T47D (cell line): ENCODE results near the gene MRPL24.

Experiments
- DNase-seq, 2 experiments: peaks; one replicate each; pipeline versions ENCODE4 v3.0.0 to v3.0.0-alpha.2; 2011 to 2012; ENCODE audit warnings: low read depth in 1 of 2, low spot score in 1 of 2
- JUND ChIP-seq: IDR thresholded peaks from 2 replicates; pipeline ENCODE4 v1.6.1; 2012; ENCODE audit warnings: low read depth
- in situ Hi-C: cut with HindIII; loops from 2 replicates; pipeline ENCODE4 v1.10.0; 2016; ENCODE audit warnings: low sequenced_read_pairs, low pct_unique_long_range_greater_than_20kb

MRPL24 gene

GRCh38 chr1:156700736-156701531 lies 40.0 kb downstream of the MRPL24 start:
- in situ Hi-C loops, result no loop called here
- no peak for TF ChIP-seq JUND
- no peak for DNase-seq

DNA sequence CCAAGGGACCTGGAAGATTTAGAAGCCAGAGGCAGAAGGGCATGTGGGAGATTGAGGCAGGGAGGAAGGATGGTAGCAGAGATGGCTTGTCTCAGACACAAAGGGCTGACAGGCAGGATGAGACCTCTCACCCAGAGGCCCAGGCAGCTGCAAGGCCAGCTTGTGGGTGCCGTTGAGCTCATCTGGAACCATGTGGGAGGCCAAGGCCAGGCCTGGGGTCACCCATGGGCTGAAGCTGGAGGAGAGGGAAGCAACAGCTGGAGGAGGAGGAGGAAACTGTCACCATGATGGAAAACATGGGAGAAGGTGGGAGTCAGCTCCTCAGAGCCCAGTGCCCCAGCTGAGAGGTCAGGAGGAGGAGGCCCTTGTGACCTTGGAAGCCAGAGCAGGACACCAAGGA lies 41.9 kb downstream of the MRPL24 start:
- no peak for DNase-seq
- TF ChIP-seq JUND, result no peak
- in situ Hi-C loops, result no loop called here

- in situ Hi-C loops, result no loop called here
- peak in 1 of 2 experiments; percentile 84 for DNase-seq
- no peak for TF ChIP-seq JUND
These were observed 43.4 kb downstream of the MRPL24 start for GRCh38 chr1:156697481-156697880.

GRCh38 chr1:156696755-156697154 lies 44.1 kb downstream of the MRPL24 start:
- DNase-seq, result peak in 1 of 2 experiments; percentile 69
- in situ Hi-C loops, result no loop called here
- TF ChIP-seq JUND, result no peak

DNA sequence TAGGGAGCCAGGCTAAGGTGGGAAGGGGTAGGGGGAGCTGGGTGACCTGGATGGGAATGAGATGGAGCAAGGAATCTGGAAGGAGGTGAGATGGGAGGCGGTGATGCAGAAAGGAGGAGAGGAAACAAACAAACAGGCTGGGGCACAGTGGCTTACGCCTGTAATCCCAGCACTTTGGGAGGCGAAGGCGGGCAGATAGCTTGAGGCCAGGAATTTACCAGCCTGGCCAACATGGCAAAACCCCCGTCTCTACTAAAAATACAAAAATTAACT lies 46.3 kb downstream of the MRPL24 start:
- peak in 1 of 2 experiments; percentile 81 for DNase-seq
- no peak for TF ChIP-seq JUND
- in situ Hi-C loops, result no loop called here

DNA sequence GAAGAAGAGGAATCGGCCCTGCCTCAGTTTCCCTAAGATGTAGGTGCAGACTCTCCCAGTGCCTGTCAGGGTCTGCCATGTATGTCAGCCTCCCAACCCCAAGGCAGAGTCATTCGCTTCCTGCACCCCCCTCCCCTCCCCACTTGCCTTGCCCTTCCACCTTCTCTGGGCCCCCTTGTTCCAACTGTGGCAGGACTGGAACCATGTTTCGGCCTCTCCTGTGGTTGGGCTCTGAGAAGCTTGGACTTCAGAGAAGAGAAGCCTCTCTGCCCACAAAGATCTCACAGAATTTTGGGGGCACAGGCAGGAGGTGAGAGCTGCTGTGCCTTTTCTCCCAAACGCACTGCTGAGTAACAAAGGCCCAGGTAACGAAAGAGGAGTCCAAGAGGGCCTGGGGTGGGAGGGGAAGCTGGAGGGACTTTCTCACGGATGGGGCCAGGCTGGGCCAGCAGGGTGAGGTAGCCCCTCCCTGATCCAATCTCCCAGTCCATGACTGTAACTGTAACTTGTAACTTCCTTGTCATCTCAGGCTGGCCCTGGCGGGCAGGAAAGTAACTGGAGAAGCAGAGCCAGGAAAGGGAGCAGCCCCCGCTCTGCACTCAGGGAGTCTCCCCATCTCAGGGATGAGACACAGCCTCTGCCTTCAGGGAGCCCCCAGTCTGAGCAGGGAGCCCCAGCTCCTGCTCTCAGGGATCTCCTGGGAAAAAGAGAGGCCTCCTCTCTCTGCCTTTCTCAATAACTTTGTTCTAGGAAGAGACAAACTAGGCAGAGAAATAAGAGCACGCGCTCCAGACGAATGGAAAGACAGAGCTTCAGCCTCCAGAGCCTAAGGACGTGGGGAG lies 46.8 kb downstream of the MRPL24 start:
- in situ Hi-C loops, result no loop called here
- DNase-seq, result peak; percentile 84 to 96
- TF ChIP-seq JUND, result no peak

DNA sequence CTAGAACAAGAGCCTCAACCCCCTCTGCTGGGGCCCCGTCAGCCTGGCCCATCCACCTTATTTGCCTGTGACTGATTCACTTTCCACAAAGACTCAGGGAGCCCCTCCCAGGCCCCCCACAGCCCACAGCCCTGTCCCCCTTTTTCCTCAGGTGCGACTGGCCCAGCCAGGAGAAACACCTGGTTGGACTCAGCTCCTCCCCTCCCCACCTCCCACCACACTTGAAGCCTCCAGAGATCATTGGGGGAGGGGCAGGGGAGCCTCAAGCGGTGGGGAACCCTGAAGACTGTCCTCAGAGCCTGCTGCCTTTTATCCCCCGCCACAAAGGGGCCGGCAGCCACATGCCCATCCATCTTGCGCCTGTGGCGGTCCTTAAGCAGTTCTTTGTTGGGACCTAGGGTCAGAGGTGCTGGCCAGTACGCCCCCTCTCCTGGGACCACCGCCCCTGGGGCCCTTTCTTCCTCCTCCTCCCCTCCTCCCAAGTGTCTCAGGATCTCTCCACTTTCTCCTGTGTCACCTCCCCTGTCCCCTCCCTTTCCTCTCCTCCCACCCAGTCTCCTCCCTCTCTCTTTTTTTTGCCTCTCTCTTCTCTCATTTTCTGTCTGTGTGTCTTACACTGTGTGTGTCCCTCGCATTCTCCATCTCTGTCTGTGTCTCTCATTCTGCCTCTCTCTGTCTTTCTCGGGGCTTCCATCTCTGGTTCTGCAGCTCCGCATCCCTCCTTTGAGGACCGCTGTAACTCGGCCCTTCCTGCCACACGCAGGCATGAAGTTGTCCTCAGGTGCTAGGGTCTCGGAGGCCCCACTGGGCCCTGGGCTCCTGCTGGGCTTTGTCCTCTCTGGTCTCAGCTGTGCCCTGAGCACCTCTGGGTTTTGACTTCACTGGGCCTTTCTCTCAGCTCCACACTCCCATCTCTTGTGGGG lies 47.7 kb downstream of the MRPL24 start:
- DNase-seq, result peak in 1 of 2 experiments; percentile 95
- in situ Hi-C loops, result no loop called here
- TF ChIP-seq JUND, result no peak; the same call in 1 of the 2 replicates

DNA sequence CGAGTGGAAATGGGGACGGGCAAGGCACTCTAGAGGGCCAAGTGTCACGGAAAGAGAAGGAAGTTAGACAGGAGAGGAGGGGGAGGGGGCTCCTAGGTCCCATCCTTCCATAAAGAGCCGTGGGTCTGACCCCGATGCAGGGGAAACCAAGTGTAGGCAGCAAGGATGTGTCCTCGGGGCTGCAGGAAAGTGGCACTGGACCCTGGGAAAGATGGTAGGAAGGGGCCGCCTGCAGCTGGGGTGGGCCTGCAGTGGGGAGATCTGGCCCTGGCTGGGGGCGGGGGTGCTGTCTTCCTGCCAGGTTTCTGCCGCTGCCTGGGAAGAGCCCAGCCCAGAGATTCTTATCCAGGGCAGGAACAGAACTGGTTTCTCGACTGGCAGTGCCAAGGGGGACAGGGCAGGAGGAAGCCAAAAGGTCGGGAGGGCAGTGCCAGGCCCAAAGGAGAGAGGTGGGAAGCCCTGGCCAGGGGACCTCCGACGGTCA lies 48.4 kb downstream of the MRPL24 start:
- in situ Hi-C loops, result no loop called here
- DNase-seq, result peak in 1 of 2 experiments; percentile 97
- TF ChIP-seq JUND, result no peak; the same call in 1 of the 2 replicates

DNA sequence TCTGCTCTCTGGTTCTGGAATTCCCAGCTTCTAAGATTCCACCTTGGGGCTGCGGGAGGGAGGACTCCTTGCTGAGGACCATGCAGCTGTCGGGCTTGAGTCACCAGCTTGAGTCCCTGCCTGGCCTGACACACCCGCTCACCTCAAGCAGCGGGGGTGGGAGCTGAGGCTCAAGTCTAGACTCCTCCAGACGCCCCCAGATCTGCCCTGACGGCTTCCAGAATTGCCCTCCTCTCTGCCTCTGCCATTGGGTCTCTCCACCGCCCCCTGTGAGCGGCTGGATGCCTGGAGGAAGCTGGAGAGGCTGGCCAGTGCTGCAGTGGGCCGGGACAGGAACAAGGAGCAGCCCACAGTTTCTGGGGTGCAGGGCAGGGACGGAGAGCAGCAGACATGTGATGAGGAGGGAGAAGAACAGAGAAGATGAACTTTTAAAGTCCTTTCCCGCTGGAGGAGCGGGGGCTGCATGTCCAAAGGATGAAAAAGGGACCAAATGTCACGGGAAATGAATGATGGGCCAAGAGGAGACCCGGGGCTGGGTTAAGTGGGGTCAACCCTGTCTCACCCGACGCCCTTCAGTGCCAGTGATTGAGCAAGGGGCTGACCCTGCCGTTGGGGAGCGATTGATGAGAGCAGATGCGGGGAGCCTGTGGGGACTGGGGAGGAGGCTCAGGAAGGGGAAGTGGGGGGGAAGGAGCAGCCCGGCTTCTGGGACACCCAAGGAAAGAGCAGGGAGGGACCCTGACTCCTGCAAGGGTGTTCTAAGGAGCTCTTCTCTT lies 49.0 kb downstream of the MRPL24 start:
- TF ChIP-seq JUND, result no peak
- DNase-seq, result peak in 1 of 2 experiments; percentile 87
- in situ Hi-C loops, result no loop called here

DNA sequence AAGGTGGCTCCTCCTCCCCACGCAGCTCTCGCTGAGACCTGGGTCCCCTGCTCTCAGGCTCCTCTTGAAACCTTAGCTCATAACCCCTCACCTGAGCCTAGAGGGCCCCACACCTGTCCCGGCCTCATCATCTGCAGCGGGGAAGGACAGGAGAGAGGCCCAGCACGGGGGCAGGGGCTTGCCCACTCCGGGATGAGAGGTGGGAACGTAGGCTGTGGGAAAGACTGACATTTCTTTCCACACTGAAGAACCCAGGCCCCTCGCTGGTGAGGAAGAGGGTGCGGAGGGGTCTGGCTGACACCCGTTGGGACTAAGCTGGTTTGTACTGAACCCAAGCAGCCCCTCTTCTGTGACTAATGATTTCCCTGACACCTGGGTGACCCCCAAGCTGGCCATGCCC lies 49.7 kb downstream of the MRPL24 start:
- no peak for TF ChIP-seq JUND
- DNase-seq, result no peak
- in situ Hi-C loops, result no loop called here

- TF ChIP-seq JUND, result no peak
- in situ Hi-C loops, result no loop called here
- peak in 1 of 2 experiments; percentile 52 for DNase-seq
These were observed 50.2 kb downstream of the MRPL24 start for GRCh38 chr1:156690675-156691036.
